H1 (cell line): ENCODE data around the gene SLMAP. TPM values are rescaled to one million over a fixed set of nuclear protein-coding genes. Genes with fewer than 3 reads are reported as not detected.

ENCODE experiments used
- CTCF ChIA-PET: fragments of 300-600 bp; sonication (Branson Sonifier 250); formaldehyde crosslinking; loops from one replicate; lab custom pipeline; 2021; ENCODE audit not compliant: partially characterized antibody; lab: Charles Lee
- POLR2A ChIA-PET: fragments of 300-600 bp; sonication (Branson Sonifier 250); formaldehyde crosslinking; loops from one replicate; lab custom pipeline; 2021; ENCODE audit warnings: inconsistent platforms; ENCODE audit not compliant: partially characterized antibody; lab: Charles Lee
- DNase-seq, 2 experiments: peaks; one replicate each; pipeline versions ENCODE4 v3.0.0 to v3.0.0-alpha.2; 2010 to 2022; ENCODE audit warnings: low spot score in 2 of 2, low read depth in 1 of 2, mixed read lengths in 1 of 2
- FAIRE-seq: peaks from 2 replicates; lab custom pipeline; 2011; peaks lifted over from hg19 to GRCh38; lab: Jason Lieb, UNC
- H2AFZ ChIP-seq: 2 replicates; pipeline ENCODE4 v1.8.1; 2012; ENCODE audit warnings: low read length, inconsistent platforms
- H2AK5ac ChIP-seq: 2 replicates; pipeline ENCODE4 v1.6.1; 2013; ENCODE audit warnings: low read depth, low read length
- H2BK120ac ChIP-seq: replicated peaks from 2 replicates; pipeline ENCODE3; 2013; ENCODE audit warnings: low read depth, low read length, inconsistent platforms
- H2BK12ac ChIP-seq: 2 replicates; pipeline ENCODE4 v1.6.1; 2013; ENCODE audit warnings: low read depth, low read length
- H2BK15ac ChIP-seq: 2 replicates; pipeline ENCODE4 v1.6.1; 2013; ENCODE audit warnings: low read length
- H2BK20ac ChIP-seq: 2 replicates; pipeline ENCODE4 v1.6.1; 2013; ENCODE audit warnings: low read length
- H2BK5ac ChIP-seq: 2 replicates; pipeline ENCODE4 v1.6.1; 2013; ENCODE audit warnings: low read depth, low read length
- H3K14ac ChIP-seq: 2 replicates; pipeline ENCODE4 v1.6.1; 2013; ENCODE audit warnings: inconsistent platforms; ENCODE audit not compliant: insufficient read length
- H3K18ac ChIP-seq: 2 replicates; pipeline ENCODE4 v1.6.1; 2013; ENCODE audit warnings: low read length; ENCODE audit errors: extremely low read depth
- H3K23ac ChIP-seq: 2 replicates; pipeline ENCODE4 v1.6.1; 2013; ENCODE audit warnings: inconsistent platforms; ENCODE audit not compliant: insufficient read length
- H3K23me2 ChIP-seq: 2 replicates; pipeline ENCODE4 v1.6.1; 2013; ENCODE audit warnings: low read depth, low read length
- H3K27ac ChIP-seq: 2 replicates; pipeline ENCODE4 v1.6.1; 2011; ENCODE audit warnings: low read depth, low read length, inconsistent platforms
- H3K27me3 ChIP-seq, 4 experiments: replicated peaks in 1 of 4; 1 replicate in 1 of 4; 2 replicates in 3 of 4; pipeline versions ENCODE4 v1.6.1 to v1.8.1; 2011 to 2013; ENCODE audit warnings: low read length in 3 of 4, mild to moderate bottlenecking in 3 of 4, inconsistent platforms in 2 of 4, mixed read lengths in 2 of 4, moderate library complexity in 1 of 4; ENCODE audit not compliant: control insufficient read depth in 3 of 4, insufficient read depth in 3 of 4; ENCODE audit errors: extremely low read depth in 1 of 4
- H3K36me3 ChIP-seq, 4 experiments: 2 replicates each; pipeline versions ENCODE4 v1.6.1 to v1.8.1; 2011 to 2013; ENCODE audit warnings: mild to moderate bottlenecking in 4 of 4, low read length in 3 of 4, moderate library complexity in 2 of 4, control low read depth in 1 of 4, inconsistent platforms in 1 of 4; ENCODE audit not compliant: insufficient read depth in 4 of 4, control insufficient read depth in 2 of 4
- H3K4ac ChIP-seq: replicated peaks from 2 replicates; pipeline ENCODE3; 2013; ENCODE audit warnings: low read length, low read depth, mixed read lengths, inconsistent platforms; ENCODE audit not compliant: insufficient read length
- H3K4me1 ChIP-seq, 4 experiments: replicated peaks in 1 of 4; 1 replicate in 1 of 4; 2 replicates in 3 of 4; pipeline versions ENCODE4 v1.6.1 to v1.8.1; 2011 to 2013; ENCODE audit warnings: low read length in 3 of 4, inconsistent platforms in 2 of 4, mixed read lengths in 1 of 4; ENCODE audit not compliant: insufficient read depth in 4 of 4, control insufficient read depth in 3 of 4
- H3K4me2 ChIP-seq, 2 experiments: 2 replicates each; pipeline versions ENCODE4 v1.6.1 to v1.8.1; 2011 to 2013; ENCODE audit warnings: low read depth in 2 of 2, low read length in 2 of 2, control low read depth in 1 of 2, inconsistent platforms in 1 of 2, mild to moderate bottlenecking in 1 of 2; ENCODE audit not compliant: insufficient read depth in 1 of 2
- H3K4me3 ChIP-seq, 4 experiments: fragments of 200-600, 300-600 bp in 1 of 4; sonication (generic), shearing (Covaris generic), sonication (Bioruptor Twin) in 1 of 4; 2 replicates each; pipeline versions ENCODE4 v1.5.1 to v1.8.1; 2011 to 2016; ENCODE audit warnings: low read length in 4 of 4, low read depth in 3 of 4, control low read depth in 2 of 4, inconsistent platforms in 2 of 4, mild to moderate bottlenecking in 2 of 4, mixed read lengths in 1 of 4, moderate library complexity in 1 of 4; ENCODE audit not compliant: insufficient read depth in 2 of 4; ENCODE audit errors: extremely low read depth in 1 of 4
- H3K56ac ChIP-seq: replicated peaks from 2 replicates; pipeline ENCODE3; 2013; ENCODE audit warnings: low read depth, mild to moderate bottlenecking, mixed read lengths, low read length, inconsistent platforms; ENCODE audit not compliant: insufficient read length
- H3K79me1 ChIP-seq: 2 replicates; pipeline ENCODE4 v1.6.1; 2013; ENCODE audit warnings: low read depth, low read length, control low read depth
- H3K79me2 ChIP-seq, 2 experiments: 2 replicates each; pipeline versions ENCODE4 v1.6.1 to v1.8.1; 2012 to 2013; ENCODE audit warnings: low read length in 2 of 2, mild to moderate bottlenecking in 2 of 2, inconsistent platforms in 1 of 2; ENCODE audit not compliant: insufficient read depth in 2 of 2, control insufficient read depth in 1 of 2
- H3K9ac ChIP-seq, 4 experiments: replicated peaks in 1 of 4; 1 replicate in 1 of 4; 2 replicates in 3 of 4; pipeline versions ENCODE4 v1.6.1 to v1.8.1; 2011 to 2013; ENCODE audit warnings: low read depth in 3 of 4, low read length in 3 of 4, control low read depth in 2 of 4, mild to moderate bottlenecking in 2 of 4, moderate library complexity in 2 of 4, inconsistent platforms in 1 of 4; ENCODE audit errors: extremely low read depth in 1 of 4
- H3K9me3 ChIP-seq, 2 experiments: 2 replicates each; pipeline versions ENCODE4 v1.6.1 to v1.8.1; 2012 to 2013; ENCODE audit warnings: mild to moderate bottlenecking in 2 of 2, moderate library complexity in 2 of 2, control low read depth in 1 of 2, inconsistent platforms in 1 of 2, low read depth in 1 of 2, low read length in 1 of 2, mixed read lengths in 1 of 2; ENCODE audit not compliant: insufficient read depth in 2 of 2
- H4K20me1 ChIP-seq, 2 experiments: replicated peaks in 1 of 2; 2 replicates each; pipeline versions ENCODE3 to v1.8.1; 2011 to 2013; ENCODE audit warnings: inconsistent platforms in 2 of 2, low read length in 2 of 2, mild to moderate bottlenecking in 1 of 2; ENCODE audit not compliant: insufficient read depth in 2 of 2, control insufficient read depth in 1 of 2
- H4K5ac ChIP-seq: 2 replicates; pipeline ENCODE4 v1.6.1; 2013; ENCODE audit warnings: low read length, low read depth, mixed read lengths, inconsistent platforms; ENCODE audit not compliant: insufficient read length
- H4K8ac ChIP-seq: 2 replicates; pipeline ENCODE4 v1.8.0; 2013; ENCODE audit warnings: mild to moderate bottlenecking, moderate library complexity, low read length, inconsistent platforms; ENCODE audit not compliant: insufficient read depth; ENCODE audit errors: extremely low read depth
- H4K91ac ChIP-seq: replicated peaks from 2 replicates; pipeline ENCODE3; 2013; ENCODE audit warnings: low read length, mixed read lengths, inconsistent platforms; ENCODE audit not compliant: insufficient read length
- ATF2 ChIP-seq: IDR thresholded peaks from 2 replicates; pipeline ENCODE4 v1.6.1; 2012; ENCODE audit warnings: low read length, inconsistent platforms
- CREB1 ChIP-seq: IDR thresholded peaks from 2 replicates; pipeline ENCODE4 v1.6.1; 2012; ENCODE audit warnings: inconsistent platforms
- SIN3A ChIP-seq, 2 experiments: IDR thresholded peaks in 1 of 2; conservative IDR thresholded peaks in 1 of 2; 2 replicates each; pipeline ENCODE4 v1.6.1; 2011 to 2012; ENCODE audit warnings: low read length in 2 of 2, improper control_type of control experiment in 1 of 2, low read depth in 1 of 2, mild to moderate bottlenecking in 1 of 2
- WGBS, 2 experiments: shearing (Covaris generic) in 1 of 2; methylation state at CpG; one replicate each; pipeline versions ENCODE4 v1.1.6 to v1.1.7; 2013 to 2015; ENCODE audit warnings: low lambda C conversion rate in 2 of 2, mixed read lengths in 2 of 2, inconsistent platforms in 1 of 2, low coverage in 1 of 2, missing lambda C conversion rate in 1 of 2; ENCODE audit not compliant: insufficient replicate concordance in 2 of 2, insufficient coverage in 1 of 2, insufficient read length in 1 of 2; ENCODE audit errors: extremely low coverage in 1 of 2, missing lambda C conversion rate in 1 of 2; 5-methylcytosine and 5-hydroxymethylcytosine counted together
- polyA plus RNA-seq, 7 experiments: library from polyadenylated mRNA; depleted of rRNA in 3 of 7; stranded (reverse) in 5 of 7; unstranded in 2 of 7; fragments of >200 nt in 5 of 7; fragments of 200-250 nt in 2 of 7; gene quantifications; 1 replicate in 5 of 7; 2 replicates in 1 of 7; 4 replicates in 1 of 7; pipeline versions ENCODE4 v1.2.1 to v1.2.3, GENCODE V29; 2011 to 2013; ENCODE audit warnings: missing spikeins in 2 of 7, mixed read lengths in 2 of 7
- total RNA-seq: library from RNA; stranded (reverse); fragmentation: NEBNext Ultra II Directional; extraction: Animal tissue kit (Norgen Biotek cat#: 25700); gene quantifications from 2 replicates; pipeline ENCODE4 v1.2.1, GENCODE V29; 2021

The SLMAP gene
- total and polyA plus RNA-seq, 2 of the 8 experiments (the other 6 are each of a cell fraction or from before 2014, with no cell fraction given): 13.6 to 70.4 TPM

GRCh38 chr3:57946970-57947381 lies 190.9 kb downstream of the SLMAP start:
- Histone ChIP-seq H3K4ac (no peak overlapping the region), H3K18ac (no peak overlapping the region), H2BK5ac (no peak overlapping the region), H4K91ac (no peak overlapping the region), H3K27me3 (peaks cover 0 to 2% (median 0%) of the 10 kb centered on the region in 4 experiments; a peak in 1 of 7 replicates), H3K36me3 (no peaks in the 10 kb centered on the region), H2BK120ac (no peak overlapping the region), H2BK20ac (no peak overlapping the region), H3K4me3 (no peak overlapping the region), H3K4me2 (no peak overlapping the region), H2BK12ac (no peak overlapping the region), H3K9ac (no peak overlapping the region), H4K8ac (no peak overlapping the region), H3K14ac (no peak overlapping the region), H3K23ac (no peak overlapping the region), H2AFZ (no peak overlapping the region), H4K20me1 (no peaks in the 10 kb centered on the region), H4K5ac (no peak overlapping the region), H3K79me1 (no peaks in the 10 kb centered on the region), H3K27ac (no peak overlapping the region), H2AK5ac (no peak overlapping the region), H3K56ac (no peak overlapping the region), H3K9me3 (no peaks in the 10 kb centered on the region), H3K4me1 (peaks cover 0 to 20% (median 6%) of the 10 kb centered on the region in 4 experiments; a peak in 5 of 7 replicates), H3K79me2 (no peaks in the 10 kb centered on the region), H2BK15ac (no peak overlapping the region), H3K23me2 (no peaks in the 10 kb centered on the region; the same call in 1 of the 2 replicates)
- CTCF ChIA-PET: interaction anchor here (0.7 kb wide), 1 partner anchor 41 kb away, joined by 3 read pairs; no protein-coding TSS in a partner anchor
- POLR2A ChIA-PET: no interaction called here
- WGBS, 2 experiments: 86% methylated on average over 5 of the region's 5 CpGs; no CpG with 5 or more reads in 1 of the 2 experiments
- no peak for FAIRE-seq
- no peak for DNase-seq
- TF ChIP-seq ATF2 (no peak), CREB1 (no peak), SIN3A (conservative IDR thresholded peaks at IDR 0.05 in 1 of 2, IDR thresholded peaks at IDR 0.05 in 1 of 2; ENCODE audit: low read depth in 1 of 2, low read length in 2 of 2) (no peak)
